GM18867 (cell line): ENCODE measurements around the gene ATP6V1G1.

Experiments used
- ATAC-seq: cut with Tn5 transposase; IDR thresholded peaks from one replicate; pipeline ENCODE4 v1.9.1; 2021; ENCODE audit warnings: mild to moderate bottlenecking, moderate library complexity; ENCODE audit not compliant: unreplicated experiment

Gene ATP6V1G1

DNA sequence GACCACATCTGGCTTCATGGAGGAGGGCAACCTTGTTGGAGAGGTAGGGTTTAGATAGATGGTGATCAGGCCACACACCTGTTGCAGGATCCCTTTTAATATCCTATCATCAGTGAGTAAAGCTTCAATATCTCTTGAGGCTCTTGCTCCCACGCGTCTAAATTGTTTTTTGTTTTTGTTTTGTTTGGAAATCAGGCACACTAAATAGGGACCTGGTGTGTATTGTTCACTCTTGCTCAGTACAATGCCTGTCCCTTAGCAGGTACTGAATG, 20.9 kb downstream of the ATP6V1G1 start:
- ATAC-seq: no peak

DNA sequence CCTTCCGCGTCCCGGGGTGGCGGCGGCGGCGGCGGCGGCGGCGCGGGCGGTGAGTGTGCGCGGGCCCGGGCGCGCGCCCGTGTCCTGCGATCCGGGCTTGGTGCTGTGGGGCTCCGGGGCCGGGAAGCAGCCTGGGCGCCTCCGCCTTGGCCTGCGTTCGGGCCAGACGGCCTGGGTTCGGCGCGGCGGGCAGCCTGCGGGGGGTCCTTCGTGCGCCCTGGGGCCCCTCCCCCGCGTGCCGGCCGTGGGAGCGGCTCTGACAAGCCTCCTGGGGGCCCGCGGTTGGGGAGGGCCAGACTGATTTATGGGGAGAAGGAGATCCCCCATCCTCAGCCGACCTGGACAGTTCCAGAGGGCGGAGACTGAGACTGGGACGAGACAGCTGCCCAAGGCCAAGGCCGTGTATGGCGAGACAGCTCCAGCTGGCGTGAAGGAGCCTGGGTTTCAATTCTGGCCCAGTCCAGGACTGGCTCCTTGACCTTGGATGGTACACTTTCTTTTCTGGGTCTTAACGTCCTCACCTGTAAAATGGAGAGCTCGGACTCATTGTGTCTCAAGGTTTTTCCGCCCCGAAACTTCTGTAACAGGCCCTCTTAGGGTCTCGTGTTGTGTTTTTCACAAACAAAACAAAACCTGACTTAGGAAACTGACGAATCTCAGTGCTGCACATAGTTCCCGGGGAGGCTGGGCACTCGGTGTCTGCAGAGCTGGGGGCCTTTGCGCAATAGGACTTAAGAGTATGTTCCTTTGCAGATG, 24.1 kb downstream of the ATP6V1G1 start:
- ATAC-seq: peak; percentile 42

DNA sequence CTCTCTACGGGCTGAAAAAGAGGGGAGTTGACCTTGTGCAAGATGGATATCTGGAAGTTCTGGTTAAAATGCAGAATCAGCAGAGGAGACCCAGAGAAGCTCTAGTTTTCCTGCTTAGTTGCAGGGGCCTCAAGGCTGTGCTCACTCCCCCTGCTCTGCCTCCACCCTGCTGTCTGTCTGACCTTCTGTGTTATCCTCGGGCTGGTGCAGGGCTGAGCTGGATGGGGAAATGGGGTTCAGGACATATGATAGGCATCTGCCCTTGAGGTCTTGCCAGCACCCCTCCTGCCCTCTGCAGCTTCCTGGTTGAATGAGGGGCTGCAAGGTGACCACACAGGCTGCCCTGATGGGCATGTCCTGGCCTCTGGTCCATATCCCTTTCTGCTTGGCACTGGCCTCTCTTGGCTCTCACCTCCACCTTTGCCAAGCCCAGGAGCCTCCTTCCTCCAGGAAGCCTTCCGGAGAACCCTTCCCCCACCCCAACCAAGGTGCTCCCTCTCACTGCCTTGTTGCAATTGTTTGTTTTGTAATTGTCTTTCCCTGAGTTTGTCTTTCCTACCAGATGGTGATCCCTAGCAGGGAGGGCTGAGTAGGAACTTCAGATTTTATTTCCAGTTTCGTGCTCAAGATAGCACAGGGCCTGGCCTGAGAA, 24.8 kb downstream of the ATP6V1G1 start:
- ATAC-seq: no peak

DNA sequence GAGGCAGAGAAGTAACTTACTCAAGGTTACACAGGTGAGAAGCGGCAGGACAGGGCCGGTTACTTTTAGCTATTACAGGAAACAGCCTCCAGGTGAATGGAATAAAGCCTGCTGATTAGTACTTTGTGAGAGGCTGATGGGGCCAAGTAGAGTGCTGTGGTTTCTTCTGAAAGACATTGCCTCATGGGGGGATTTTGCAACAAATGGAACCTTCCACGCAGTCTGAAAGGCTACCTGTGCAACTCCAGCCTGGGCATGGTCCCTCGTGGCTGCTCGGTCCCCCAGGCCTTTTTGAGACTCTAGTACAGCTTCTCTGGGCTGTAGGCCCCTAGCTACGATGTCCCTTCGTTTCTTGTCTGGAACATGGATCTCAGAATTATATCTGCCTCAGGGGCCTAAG, 25.5 kb downstream of the ATP6V1G1 start:
- no peak for ATAC-seq

DNA sequence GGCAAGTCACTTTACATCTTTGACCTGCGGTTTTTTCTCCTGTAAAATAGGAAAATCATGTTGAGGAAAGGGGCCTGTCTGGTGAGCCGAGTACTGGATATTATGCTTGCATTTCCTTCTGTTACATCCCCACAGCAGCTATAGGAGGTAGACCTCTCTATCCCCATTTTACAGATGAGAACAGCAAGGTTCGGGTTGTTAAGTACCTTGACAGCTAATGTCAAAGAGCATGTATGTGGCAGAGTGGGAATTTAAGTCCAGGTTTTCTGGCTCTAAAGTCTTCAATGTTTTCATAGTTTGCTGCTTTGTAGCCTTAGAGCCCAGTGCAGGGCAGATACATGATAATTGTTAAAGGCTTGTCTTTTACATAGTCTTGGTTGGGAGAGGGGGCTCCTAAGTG, 26.4 kb downstream of the ATP6V1G1 start:
- no peak for ATAC-seq

DNA sequence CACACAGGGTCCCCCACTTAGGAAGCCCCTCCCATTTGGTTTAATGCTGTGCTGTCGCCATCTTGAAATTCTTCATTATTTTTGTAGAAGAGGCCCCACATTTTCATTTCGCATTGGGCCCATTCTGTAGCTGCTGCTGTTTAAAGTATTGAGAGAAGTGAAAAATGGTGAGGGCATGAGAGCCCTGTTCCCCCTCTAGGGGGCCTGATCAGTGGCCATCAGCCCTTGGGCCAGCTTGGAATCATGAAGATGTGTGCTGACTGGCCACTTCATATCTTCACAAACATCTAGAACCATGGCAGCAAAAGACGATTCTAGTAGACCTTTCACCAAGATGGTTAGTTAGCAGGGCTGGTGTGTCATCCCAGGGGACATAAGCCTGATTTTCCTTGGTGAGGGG, 26.8 kb downstream of the ATP6V1G1 start:
- ATAC-seq: no peak

DNA sequence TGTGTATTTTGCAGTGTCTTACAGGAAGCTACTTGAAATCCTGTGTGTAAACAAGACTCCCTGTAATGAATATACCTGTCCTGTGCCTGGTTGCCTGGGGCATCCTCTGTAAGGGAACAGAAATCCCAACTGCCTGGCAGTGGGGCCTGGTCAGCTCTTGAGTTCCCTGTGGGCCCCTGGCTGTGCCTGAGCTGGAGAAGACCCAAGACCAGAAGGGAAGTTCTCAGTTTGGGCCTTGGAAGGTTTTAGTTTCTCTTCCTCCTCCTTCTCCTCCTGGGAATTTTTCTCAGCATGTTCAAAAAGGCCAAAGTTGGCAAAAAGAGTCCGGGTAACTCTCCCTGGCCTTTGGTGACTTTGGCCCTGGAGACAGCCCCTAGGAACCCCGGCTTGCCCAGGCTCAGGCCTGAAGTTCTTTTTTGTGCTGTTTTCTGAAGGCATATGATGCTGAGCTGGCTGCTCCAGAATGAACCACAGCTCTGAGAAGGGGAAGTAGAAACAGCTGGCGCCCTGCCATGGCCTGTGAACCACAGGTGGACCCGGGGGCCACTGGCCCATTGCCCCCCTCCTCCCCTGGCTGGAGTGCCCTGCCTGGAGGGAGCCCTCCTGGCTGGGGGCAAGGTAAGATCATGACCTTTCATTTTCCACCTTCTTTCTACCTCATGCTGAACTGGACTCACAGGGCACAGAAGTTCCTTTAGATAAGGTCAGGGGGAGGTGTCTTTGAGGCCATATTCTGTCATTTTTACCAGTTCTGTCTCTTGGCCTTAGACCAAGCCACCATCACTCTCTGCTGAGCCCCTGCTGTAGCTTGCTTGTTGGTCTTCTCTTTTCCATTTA, 29.3 kb downstream of the ATP6V1G1 start:
- ATAC-seq: peak; percentile 61

DNA sequence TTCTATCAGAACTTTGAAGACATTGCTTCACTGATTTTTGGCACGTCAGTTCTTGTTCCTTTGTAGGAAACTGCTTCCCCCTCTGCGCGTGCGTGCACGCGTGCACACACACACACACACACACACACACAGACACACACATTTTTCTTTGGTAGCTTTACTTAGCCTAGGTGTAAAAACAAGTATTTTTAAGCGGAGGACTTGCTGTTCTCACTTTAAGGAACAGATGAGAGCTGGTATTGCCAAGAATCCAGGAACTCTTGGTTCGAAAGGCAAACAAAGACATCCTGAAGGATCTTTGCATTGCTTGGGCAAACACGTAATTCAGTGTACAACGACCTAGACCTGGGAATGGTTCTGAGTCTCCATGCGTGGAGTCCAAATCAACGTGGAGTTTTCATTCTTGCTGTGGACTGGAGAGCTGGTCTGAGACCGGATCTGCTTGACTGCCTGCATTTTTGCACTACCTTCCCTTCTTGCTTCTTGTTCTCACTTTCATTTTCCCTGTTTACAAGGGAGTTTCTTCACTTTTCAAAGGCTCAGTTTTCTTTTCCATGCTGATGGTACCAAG, 31.7 kb downstream of the ATP6V1G1 start:
- ATAC-seq: peak; percentile 56

DNA sequence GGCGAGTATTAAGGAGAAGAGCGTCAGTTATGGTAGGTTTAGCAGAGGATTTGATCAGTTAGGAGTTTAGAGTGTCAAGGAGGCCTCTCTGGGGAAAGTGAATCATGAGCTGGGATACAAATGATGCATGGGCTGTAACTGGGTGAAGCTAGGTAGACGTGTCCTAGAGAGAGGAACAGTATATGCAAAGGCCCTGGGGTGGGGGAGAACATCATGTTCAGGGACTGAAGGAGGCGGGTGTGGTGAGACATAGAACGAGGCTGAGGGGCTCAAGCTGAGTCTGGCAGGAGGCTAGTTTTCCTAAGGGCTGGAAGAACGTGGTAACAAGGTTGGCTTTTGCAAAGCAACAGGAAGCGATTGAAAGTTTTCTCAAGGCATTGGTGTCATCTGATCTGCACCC, 34.0 kb downstream of the ATP6V1G1 start:
- no peak for ATAC-seq

DNA sequence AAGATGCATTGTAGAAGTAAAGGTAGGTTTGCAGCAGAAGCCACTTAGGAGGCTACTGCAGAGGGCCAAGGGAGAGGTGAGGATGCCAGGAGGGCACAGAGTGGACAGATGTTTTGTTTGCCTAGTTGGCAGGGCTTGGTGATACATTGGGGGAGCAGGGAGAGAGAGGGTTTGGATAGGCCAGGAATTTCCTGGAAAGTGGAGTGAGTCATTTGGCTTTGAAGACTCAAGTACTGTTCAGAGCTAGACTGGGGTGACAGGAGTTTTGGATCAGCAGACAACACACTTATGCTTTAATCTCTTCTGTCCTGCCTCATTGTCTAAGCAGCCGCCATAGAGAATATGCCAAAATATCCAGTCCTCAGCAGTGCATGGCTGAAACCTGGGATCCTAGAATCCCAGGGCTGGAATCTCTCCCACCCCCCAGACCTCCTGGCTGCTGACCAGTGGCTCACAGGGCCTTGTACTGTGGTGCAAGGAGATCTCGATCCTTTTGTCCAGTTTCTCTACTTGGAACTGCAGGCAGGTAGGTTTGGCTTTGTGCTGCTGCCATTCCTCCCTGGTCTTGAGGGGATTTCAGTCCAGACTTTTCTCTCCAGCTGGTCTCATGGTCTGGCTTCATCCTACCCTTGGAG, 34.5 kb downstream of the ATP6V1G1 start:
- ATAC-seq: no peak

DNA sequence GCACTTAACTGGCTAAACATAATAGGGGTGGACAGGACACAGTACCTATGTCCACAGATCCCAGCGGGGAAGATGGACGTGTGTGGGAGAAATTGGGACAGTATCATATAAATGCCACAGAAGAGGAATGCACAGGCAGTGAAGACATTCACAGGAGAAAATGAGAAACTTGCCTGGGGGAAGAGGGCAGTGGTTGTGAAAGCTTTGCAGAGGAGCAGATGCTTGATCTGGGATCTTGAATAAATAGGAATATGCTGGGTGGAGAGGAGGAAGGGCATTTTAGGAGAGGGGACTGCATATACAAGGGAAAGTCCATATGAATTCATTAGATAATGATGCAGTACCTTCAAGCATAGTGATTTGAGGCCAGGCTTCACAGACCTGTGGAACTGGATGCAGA, 37.1 kb downstream of the ATP6V1G1 start:
- no peak for ATAC-seq

DNA sequence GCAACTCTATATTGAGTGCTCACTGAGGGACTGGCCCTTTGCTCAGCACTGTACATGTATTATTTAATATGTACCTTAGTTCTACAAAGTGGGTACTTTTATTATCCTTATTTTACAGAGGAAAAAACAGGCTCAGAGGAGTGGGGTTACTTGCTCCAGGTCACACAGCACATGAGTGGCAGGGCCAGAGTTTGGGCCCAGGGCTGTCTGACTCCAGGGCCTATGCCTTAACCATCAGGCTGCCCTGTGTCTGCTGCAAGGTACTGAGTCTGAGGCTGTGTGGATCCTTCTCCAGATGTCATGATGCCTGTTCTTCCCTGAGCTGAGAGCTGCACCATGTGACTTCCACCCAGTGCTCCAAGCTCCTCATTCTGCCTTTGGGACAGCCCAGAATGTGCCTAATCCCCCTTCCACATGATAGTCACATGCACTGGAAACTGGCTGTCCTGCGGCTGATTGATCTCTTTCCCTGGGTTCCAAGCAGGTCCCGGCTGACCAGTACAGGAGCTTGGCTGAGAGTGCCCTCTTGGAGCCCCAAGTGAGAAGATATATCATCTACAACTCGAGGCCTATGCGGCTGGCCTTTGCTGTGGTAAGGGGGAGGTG, 38.9 kb downstream of the ATP6V1G1 start:
- no peak for ATAC-seq

DNA sequence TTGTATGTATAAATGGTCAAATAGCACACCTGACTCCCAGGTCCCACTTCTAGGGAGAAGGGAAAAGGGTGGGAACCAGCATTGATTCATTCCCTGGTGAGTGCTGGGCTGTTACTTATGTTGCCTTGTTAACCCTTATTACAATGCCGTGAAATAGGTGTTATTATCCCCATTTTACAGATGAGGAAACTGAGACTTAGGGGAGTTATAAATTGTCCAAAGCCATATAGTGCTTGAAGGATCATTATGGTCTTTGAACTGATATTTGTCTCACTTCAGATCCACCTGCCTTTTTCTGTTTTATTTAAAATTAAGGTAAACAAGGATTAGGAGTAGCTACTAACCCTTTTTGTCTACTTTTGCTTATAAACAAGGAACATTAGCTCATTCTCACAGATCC, 40.0 kb downstream of the ATP6V1G1 start:
- no peak for ATAC-seq

DNA sequence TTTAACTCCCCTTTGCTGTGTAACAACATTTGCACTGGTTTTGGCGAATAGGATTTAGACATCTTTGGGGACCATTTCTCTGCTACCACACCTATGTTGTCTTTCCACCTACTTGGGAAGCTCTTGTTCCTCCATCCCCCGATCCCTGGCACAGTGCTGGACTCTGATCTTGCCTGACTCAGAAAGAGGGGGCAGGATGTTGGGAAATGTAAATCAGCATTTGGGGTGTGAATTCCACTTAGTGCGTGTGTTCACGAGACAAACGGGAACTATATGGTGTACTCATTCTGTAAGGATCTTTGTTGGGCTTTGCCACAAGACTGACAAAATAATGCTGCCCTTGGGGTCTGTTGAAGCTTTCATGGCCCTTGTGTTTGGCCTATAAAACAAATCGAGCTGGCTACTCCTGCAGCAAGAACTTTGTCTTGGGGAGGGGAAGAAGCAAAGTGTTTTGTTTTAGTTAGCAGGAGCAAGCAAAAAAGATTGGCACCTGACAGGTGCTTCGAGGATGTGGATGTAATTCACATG, 42.1 kb downstream of the ATP6V1G1 start:
- ATAC-seq: no peak

DNA sequence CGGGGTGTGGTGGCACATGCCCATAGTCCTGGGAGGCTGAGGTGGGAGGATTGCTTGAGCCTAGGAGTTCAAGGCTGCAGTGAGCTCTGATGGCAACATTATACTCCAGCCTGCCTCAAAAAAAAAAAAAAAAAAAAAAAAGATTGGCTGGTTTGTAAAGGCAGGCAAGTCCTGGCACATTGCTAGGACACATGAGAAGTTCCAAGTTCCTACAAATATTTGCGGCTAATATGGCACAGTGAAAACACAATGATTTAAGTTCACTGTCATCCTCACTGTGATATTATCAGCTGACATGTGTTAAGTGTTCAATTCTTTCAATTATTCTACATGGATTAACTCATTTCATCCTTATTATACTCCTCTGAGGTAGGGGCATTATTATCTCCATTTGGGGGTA, 43.6 kb downstream of the ATP6V1G1 start:
- no peak for ATAC-seq

DNA sequence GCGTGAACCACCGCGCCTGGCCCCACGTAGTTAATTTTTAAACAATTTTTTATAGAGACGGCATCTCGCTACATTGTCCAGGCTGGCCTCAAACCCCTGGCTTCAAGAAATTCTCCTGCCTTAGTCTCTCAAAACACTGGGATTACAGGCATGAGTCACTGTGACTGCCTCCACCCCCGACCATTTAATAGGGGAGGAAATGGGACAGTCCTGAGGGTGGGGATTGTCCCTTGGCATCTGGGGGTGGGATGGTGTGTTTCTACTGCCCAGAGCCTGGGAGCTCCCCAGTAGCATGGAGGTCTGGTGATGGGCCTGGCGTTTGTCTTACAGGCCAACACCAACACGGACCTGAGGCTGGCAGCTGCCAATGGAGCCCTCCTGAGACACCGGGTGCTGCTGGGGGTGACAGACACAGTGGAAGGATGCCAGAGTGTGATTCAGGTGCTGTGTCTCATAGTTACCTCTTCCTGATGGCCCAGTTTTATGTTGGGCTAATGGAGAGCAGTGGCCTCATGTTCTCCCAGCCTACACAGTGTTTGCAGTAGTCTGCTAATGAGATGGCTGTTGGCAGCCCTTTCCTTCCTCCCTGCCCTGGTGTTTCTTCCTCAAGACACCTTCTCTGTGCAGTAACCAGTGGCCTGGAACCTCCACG, 46.0 kb downstream of the ATP6V1G1 start:
- ATAC-seq: no peak

DNA sequence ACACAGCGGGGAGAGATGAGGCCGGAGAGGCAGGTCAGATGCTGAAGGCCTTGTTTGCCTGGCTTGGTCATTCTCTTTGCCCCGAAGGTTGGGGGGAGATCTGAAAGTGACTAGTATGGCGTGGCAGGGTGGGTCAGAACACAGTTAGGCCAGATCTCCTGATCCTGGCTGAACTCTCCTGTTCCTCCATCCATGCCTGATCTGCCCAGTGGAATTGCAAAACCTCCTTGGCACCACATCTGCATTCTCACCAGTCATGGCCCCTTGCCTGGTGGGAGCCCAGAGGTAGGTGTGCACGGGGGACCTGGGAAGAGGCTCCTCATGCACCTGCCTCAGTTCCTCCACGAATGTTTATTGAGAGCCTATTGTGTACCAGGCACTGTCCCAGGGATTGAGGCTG, 46.8 kb downstream of the ATP6V1G1 start:
- no peak for ATAC-seq

DNA sequence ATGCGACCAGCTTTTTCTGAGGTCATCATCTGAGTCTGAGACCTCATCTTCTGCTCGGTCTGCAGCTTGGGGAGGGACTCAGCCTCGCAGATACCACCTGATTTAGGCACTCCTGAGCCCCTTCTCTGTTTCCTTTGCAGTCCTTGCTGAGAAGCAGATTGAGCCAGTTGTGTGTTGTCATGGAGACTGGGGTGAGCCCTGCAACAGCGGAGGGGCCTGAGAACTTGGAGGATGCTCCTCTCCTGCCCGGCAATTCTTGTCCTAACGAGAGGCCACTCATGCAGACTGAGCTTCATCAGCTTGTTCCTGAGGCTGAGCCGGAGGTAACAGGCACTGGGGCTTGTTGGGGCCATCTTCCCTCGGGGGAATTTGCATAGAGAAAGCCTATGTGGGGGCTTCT, 50.8 kb downstream of the ATP6V1G1 start:
- no peak for ATAC-seq

DNA sequence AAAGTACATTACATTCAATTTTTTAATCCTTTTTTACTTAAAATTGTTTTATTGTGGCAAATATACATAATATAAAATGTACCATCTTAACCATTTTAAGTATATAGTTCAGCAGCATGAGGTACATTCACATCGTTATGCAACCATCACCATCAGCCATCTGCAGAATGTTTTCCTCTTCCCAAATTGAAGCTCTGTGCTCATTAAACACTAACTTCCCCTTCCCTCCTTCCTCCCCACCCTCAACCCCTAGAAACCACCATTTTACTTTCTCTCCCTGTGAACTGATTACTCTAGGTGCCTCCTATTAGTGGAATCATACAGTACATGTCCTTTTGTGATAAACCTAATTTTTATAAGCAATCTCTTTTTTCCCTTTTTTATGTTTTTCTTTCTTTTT, 54.4 kb downstream of the ATP6V1G1 start:
- ATAC-seq: no peak

DNA sequence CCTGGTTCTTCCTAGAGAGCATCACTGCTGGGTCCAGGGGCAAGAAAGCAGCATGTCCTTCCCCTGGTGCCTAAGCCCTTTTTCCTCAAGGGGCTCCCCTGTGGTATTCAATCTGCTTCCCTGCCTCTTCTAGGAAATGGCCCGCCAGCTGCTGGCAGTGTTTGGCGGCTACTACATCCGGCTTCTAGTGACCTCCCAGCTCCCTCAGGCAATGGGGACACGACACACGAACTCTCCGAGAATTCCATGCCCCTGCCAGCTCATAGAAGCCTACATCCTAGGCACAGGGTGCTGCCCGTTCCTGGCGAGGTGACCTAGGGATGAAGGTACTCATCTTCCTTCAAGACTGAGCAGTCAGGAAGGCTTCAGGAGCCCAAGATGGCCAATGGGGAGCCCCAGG, 55.4 kb downstream of the ATP6V1G1 start:
- ATAC-seq: no peak
